Measurements from ENCODE around the gene ARMC2. TPM values are rescaled to one million over a fixed set of nuclear protein-coding genes. Genes with fewer than 3 reads are reported as not detected.

Gene ARMC2
- total RNA-seq, 1 experiment from 2014 or later, result 1.1 TPM

DNA sequence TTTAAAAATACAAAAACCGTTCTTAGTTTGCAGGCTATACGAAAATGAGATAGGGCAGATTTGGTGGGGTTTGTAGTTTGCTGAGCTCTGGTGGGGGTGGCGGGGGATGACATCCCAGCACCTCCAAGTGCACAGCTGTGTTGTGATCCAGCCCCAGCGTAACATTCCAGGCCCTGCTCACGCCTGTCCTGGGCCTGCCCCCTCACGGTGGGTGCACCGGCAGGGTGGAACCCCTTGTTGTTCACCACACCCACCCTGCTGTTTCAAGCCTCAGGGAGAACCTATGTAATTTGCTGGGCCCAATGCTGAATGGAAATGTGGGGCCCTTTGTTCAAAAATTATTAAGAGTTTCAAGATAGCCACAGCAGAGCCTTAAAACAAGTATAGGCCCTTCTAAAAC is 25.0 kb downstream of the ARMC2 start:
- Histone ChIP-seq H3K27me3 (ENCODE audit: low read length) (no peaks in the 10 kb centered on the region), H3F3A (ENCODE audit: low read length, unreplicated experiment) (no peaks in the 10 kb centered on the region), H3K4me3 (ENCODE audit: low read length) (no peak overlapping the region), H3K27ac (ENCODE audit: low read length) (no peak overlapping the region), H3K9ac (ENCODE audit: low read length) (no peak overlapping the region), H3K9me2 (replicated peaks; ENCODE audit: low read length) (no peaks in the 10 kb centered on the region), H3K4me1 (ENCODE audit: insufficient read depth, low read length) (no peaks in the 10 kb centered on the region), H2AFZ (ENCODE audit: low read length) (no peak overlapping the region), H3K4me2 (ENCODE audit: low read length) (no peak overlapping the region), H3K36me3 (ENCODE audit: low read depth, low read length) (no peaks in the 10 kb centered on the region), H3K79me2 (ENCODE audit: low read length) (no peaks in the 10 kb centered on the region), H4K20me1 (ENCODE audit: low read length) (no peaks in the 10 kb centered on the region), H3K9me3 (ENCODE audit: low read length) (no peaks in the 10 kb centered on the region)
- ChIA-PET CTCF (interaction anchor here (0.6 kb wide), 1 partner anchor 13 kb away, joined by 3 read pairs; no protein-coding TSS in a partner anchor), POLR2A (ENCODE audit: unreplicated experiment) (no interaction called here)
- TF ChIP-seq EZH2 (IDR thresholded peaks at IDR 0.05; ENCODE audit: low read length, unreplicated experiment) (no peak), EZH2phosphoT487 (IDR thresholded peaks at IDR 0.05; ENCODE audit: borderline replicate concordance, low read length) (no peak)
- TF ChIP-seq, protein P1, sequence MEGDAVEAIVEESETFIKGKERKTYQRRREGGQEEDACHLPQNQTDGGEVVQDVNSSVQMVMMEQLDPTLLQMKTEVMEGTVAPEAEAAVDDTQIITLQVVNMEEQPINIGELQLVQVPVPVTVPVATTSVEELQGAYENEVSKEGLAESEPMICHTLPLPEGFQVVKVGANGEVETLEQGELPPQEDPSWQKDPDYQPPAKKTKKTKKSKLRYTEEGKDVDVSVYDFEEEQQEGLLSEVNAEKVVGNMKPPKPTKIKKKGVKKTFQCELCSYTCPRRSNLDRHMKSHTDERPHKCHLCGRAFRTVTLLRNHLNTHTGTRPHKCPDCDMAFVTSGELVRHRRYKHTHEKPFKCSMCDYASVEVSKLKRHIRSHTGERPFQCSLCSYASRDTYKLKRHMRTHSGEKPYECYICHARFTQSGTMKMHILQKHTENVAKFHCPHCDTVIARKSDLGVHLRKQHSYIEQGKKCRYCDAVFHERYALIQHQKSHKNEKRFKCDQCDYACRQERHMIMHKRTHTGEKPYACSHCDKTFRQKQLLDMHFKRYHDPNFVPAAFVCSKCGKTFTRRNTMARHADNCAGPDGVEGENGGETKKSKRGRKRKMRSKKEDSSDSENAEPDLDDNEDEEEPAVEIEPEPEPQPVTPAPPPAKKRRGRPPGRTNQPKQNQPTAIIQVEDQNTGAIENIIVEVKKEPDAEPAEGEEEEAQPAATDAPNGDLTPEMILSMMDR (conservative IDR thresholded peaks at IDR 0.05; ENCODE audit: low read depth, low read length), result no peak
- intact Hi-C loops (cut with micrococcal nuclease), result no loop called here
- ATAC-seq, result no peak
- BruUV-seq (replicated peaks), result no TSS peak
- no peak for DNase-seq

DNA sequence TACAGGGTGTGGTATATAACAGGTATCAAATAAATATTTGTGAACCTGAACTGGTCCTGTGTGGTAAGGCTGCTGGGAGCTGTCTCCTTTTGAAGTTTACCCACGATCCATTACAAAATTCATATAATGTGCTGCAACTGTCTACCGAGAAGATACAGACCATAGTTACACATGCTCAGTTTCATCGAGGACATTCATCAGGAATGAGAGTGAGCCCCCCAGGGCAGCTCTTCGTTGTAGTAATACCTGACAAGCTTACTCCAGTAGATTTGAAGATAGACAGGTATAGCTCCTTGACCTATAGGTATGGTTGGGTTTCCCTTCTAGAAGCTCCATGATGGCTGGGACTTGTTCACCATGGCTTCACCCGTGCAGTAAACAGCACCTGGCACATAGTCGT is 25.7 kb downstream of the ARMC2 start:
- Histone ChIP-seq H4K20me1 (ENCODE audit: low read length) (no peaks in the 10 kb centered on the region), H3F3A (ENCODE audit: low read length, unreplicated experiment) (no peaks in the 10 kb centered on the region), H3K4me3 (ENCODE audit: low read length) (no peak overlapping the region), H3K9me2 (replicated peaks; ENCODE audit: low read length) (no peaks in the 10 kb centered on the region), H3K9ac (ENCODE audit: low read length) (no peak overlapping the region), H3K36me3 (ENCODE audit: low read depth, low read length) (no peaks in the 10 kb centered on the region), H3K27ac (ENCODE audit: low read length) (no peak overlapping the region), H3K4me2 (ENCODE audit: low read length) (no peak overlapping the region), H3K79me2 (ENCODE audit: low read length) (no peaks in the 10 kb centered on the region), H3K9me3 (ENCODE audit: low read length) (no peaks in the 10 kb centered on the region), H3K4me1 (ENCODE audit: insufficient read depth, low read length) (no peaks in the 10 kb centered on the region), H2AFZ (ENCODE audit: low read length) (no peak overlapping the region), H3K27me3 (ENCODE audit: low read length) (no peaks in the 10 kb centered on the region)
- POLR2A ChIA-PET (ENCODE audit: unreplicated experiment), result no interaction called here
- BruUV-seq (replicated peaks), result no TSS peak
- TF ChIP-seq EZH2 (IDR thresholded peaks at IDR 0.05; ENCODE audit: low read length, unreplicated experiment) (no peak), EZH2phosphoT487 (IDR thresholded peaks at IDR 0.05; ENCODE audit: borderline replicate concordance, low read length) (no peak)
- TF ChIP-seq, protein P1 (conservative IDR thresholded peaks at IDR 0.05; ENCODE audit: low read depth, low read length), result no peak
- ATAC-seq, result no peak
- CTCF ChIA-PET, result no interaction called here
- intact Hi-C loops (cut with micrococcal nuclease), result no loop called here
- no peak for DNase-seq

DNA sequence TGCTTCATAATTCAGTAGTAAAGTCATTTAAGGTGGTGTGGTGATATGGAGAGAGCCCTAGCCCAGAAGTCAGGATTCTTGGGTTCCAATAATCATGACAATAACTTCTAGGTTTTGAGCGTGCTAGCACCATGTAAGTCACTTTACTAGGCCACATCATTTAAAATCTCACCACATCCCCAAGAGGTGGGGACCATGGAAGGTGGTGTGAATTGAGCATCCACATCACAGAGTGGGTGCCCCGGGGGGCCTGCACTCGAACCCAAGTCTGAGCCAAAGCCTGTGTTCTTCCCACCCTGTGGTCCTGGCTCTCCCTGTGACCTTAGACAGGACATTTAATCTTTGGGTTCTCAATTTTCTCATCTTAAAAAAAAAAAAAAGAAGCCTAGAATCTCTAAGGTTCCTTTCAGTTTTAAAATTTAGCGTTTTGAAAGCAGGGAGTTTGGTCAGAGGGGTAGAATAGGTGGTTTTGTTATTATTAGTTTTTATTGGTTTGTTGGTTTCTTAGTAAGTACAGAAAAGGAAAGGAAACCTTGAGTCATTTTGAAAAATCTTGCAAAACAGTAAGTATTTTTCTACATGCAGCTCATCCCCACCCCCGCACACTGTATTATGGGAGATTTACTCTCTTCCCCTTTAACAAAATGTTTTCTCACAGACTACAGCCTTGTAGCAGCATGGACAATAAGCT is 26.4 kb downstream of the ARMC2 start:
- Histone ChIP-seq H3K4me2 (ENCODE audit: low read length) (no peak overlapping the region), H2AFZ (ENCODE audit: low read length) (no peak overlapping the region), H3F3A (ENCODE audit: low read length, unreplicated experiment) (no peaks in the 10 kb centered on the region), H3K27ac (ENCODE audit: low read length) (no peak overlapping the region), H3K27me3 (ENCODE audit: low read length) (no peaks in the 10 kb centered on the region), H3K36me3 (ENCODE audit: low read depth, low read length) (no peaks in the 10 kb centered on the region), H3K9me2 (replicated peaks; ENCODE audit: low read length) (no peaks in the 10 kb centered on the region), H3K9ac (ENCODE audit: low read length) (no peak overlapping the region), H3K9me3 (ENCODE audit: low read length) (no peaks in the 10 kb centered on the region), H3K79me2 (ENCODE audit: low read length) (no peaks in the 10 kb centered on the region), H3K4me1 (ENCODE audit: insufficient read depth, low read length) (no peaks in the 10 kb centered on the region), H4K20me1 (ENCODE audit: low read length) (no peaks in the 10 kb centered on the region), H3K4me3 (ENCODE audit: low read length) (no peak overlapping the region)
- intact Hi-C loops (cut with micrococcal nuclease), result no loop called here
- BruUV-seq (replicated peaks), result no TSS peak
- ChIA-PET POLR2A (ENCODE audit: unreplicated experiment) (no interaction called here), CTCF (no interaction called here)
- TF ChIP-seq EZH2 (IDR thresholded peaks at IDR 0.05; ENCODE audit: low read length, unreplicated experiment) (no peak), EZH2phosphoT487 (IDR thresholded peaks at IDR 0.05; ENCODE audit: borderline replicate concordance, low read length) (no peak)
- TF ChIP-seq, protein P1 (conservative IDR thresholded peaks at IDR 0.05; ENCODE audit: low read depth, low read length), result no peak
- no peak for ATAC-seq
- DNase-seq, result no peak
